Measurements from ENCODE around the gene EFR3B. TPM values are rescaled to one million over a fixed set of nuclear protein-coding genes. Genes with fewer than 3 reads are reported as not detected.
"Not testable (repeated sequence)": the region's sequence is repeated elsewhere in the genome, so short reads cannot be mapped to it uniquely, and the experiment has no call there.

EFR3B gene
- total RNA-seq, 1 donor from 2014 or later: 17.2 TPM

DNA sequence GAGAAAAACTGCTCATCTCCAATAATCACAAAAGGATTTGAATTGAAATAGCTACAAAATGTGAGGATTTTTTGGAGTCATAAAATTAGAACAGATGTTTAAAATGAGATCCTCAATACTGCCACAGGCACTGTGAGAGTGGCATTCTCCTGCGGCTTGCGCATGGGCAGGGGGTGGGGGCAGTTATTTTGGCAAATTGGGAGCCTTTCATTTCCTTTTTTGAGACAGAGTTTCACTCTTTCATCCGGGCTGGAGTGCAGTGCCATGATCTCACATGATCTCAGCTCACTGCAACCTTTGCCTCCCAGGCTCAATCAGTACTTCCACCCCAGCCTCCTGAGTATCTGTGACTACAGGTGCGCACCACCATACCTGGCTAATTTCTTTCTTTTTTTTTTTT lies 84.1 kb downstream of the EFR3B start:
- H3K4me2 ChIP-seq: no peak overlapping the region
- no peak overlapping the region for H3K9ac ChIP-seq
- H3K36me3 Mint-ChIP-seq: peaks cover 18% of the 10 kb centered on the region
- peaks cover 12% of the 10 kb centered on the region for H3F3A ChIP-seq (ENCODE audit: low read depth)
- no peak overlapping the region for H3K4me3 ChIP-seq
- H3K9me3 Mint-ChIP-seq: no peaks in the 10 kb centered on the region
- no peaks in the 10 kb centered on the region for H3K9me3 ChIP-seq (ENCODE audit: low read depth)
- peaks cover 4% of the 10 kb centered on the region for H4K20me1 ChIP-seq (ENCODE audit: low read depth)
- H3K27me3 ChIP-seq: peaks cover 2% of the 10 kb centered on the region
- no peak overlapping the region for H3K4me3 Mint-ChIP-seq
- no peak for DNase-seq (ENCODE audit: low spot score)
- no peak overlapping the region for H3K27ac Mint-ChIP-seq
- peaks cover 12% of the 10 kb centered on the region for H3K27me3 Mint-ChIP-seq (ENCODE audit: insufficient read depth, low read depth)
- H3K27ac ChIP-seq: no peak overlapping the region
- H2AFZ ChIP-seq (replicated peaks): no peak overlapping the region
- H3K4me1 Mint-ChIP-seq: peaks cover 3% of the 10 kb centered on the region
- H3K36me3 ChIP-seq: no peaks in the 10 kb centered on the region
- no peaks in the 10 kb centered on the region for H3K79me2 ChIP-seq (ENCODE audit: low read depth)
- H3K4me1 ChIP-seq: peaks cover 3% of the 10 kb centered on the region
- no peak for TF ChIP-seq EZH2phosphoT487 (IDR thresholded peaks at IDR 0.05)
- TF ChIP-seq EZH2 (IDR thresholded peaks at IDR 0.05): no peak
- TF ChIP-seq, protein P1, sequence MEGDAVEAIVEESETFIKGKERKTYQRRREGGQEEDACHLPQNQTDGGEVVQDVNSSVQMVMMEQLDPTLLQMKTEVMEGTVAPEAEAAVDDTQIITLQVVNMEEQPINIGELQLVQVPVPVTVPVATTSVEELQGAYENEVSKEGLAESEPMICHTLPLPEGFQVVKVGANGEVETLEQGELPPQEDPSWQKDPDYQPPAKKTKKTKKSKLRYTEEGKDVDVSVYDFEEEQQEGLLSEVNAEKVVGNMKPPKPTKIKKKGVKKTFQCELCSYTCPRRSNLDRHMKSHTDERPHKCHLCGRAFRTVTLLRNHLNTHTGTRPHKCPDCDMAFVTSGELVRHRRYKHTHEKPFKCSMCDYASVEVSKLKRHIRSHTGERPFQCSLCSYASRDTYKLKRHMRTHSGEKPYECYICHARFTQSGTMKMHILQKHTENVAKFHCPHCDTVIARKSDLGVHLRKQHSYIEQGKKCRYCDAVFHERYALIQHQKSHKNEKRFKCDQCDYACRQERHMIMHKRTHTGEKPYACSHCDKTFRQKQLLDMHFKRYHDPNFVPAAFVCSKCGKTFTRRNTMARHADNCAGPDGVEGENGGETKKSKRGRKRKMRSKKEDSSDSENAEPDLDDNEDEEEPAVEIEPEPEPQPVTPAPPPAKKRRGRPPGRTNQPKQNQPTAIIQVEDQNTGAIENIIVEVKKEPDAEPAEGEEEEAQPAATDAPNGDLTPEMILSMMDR (IDR thresholded peaks at IDR 0.05): no peak

DNA sequence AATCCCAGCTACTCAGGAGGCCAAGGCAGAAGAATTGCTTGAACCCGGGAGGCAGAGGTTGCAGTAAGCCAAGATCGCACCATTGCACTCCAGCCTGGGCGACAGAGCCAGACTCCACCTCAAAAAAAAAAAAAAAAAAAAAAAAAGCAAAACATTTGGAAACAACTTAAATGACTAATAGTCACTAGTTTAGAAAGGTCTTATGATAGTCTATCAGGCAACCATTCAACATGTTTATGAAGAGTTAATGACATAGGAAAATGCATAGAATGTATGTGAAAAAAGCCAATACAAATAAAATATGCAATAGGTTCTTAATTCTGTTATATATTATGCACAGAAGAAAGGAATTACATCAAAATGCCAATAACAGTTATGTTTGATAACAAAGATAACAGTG lies 85.2 kb downstream of the EFR3B start:
- H3K4me1 Mint-ChIP-seq; H4K20me1 ChIP-seq (ENCODE audit: low read depth); DNase-seq (ENCODE audit: low spot score); H3K4me3 Mint-ChIP-seq; H3K9ac ChIP-seq; H3K27ac Mint-ChIP-seq; H2AFZ ChIP-seq (replicated peaks); H3K4me3 ChIP-seq; H3K4me2 ChIP-seq; H3K9me3 Mint-ChIP-seq; H3K9me3 ChIP-seq (ENCODE audit: low read depth); H3K27ac ChIP-seq; H3K79me2 ChIP-seq (ENCODE audit: low read depth); H3K36me3 ChIP-seq; H3K27me3 ChIP-seq: not testable (repeated sequence)
- Mint-ChIP-seq H3K27me3 (ENCODE audit: insufficient read depth, low read depth) (peaks cover 10% of the 10 kb centered on the region), H3K36me3 (peaks cover 18% of the 10 kb centered on the region)
- H3K4me1 ChIP-seq: peaks cover 12% of the 10 kb centered on the region
- peaks cover 22% of the 10 kb centered on the region for H3F3A ChIP-seq (ENCODE audit: low read depth)

DNA sequence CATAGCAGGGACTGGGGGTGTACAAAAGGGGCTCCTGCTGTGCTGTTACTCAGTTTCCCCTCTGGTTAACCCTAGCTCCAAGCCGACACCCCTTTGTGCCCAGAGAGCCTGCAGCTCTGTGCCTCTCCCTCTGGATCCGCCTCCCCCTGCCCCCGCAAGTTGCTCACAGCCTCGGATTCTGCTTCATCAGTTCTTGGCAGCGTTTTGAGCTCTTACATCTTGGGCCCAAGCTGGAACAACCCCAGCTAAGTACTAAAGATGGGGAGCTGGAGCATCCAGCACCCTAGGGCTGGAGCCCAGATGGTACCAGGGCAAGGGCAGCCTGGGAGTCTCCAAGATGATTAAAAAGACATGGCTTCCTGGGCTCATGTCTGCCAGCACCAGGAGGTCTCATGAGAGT lies 85.8 kb downstream of the EFR3B start:
- peaks cover 4% of the 10 kb centered on the region for H4K20me1 ChIP-seq (ENCODE audit: low read depth)
- TF ChIP-seq, protein P1 (IDR thresholded peaks at IDR 0.05): no peak
- TF ChIP-seq EZH2 (IDR thresholded peaks at IDR 0.05) (no peak), EZH2phosphoT487 (IDR thresholded peaks at IDR 0.05) (no peak)
- peaks cover 8% of the 10 kb centered on the region for H3K27me3 Mint-ChIP-seq (ENCODE audit: insufficient read depth, low read depth)
- no peak overlapping the region for H3K27ac Mint-ChIP-seq
- no peak overlapping the region for H3K4me3 Mint-ChIP-seq
- H3K27me3 ChIP-seq: peaks cover 8% of the 10 kb centered on the region
- no peaks in the 10 kb centered on the region for H3K36me3 ChIP-seq
- H2AFZ ChIP-seq (replicated peaks): no peak overlapping the region
- no peaks in the 10 kb centered on the region for H3K79me2 ChIP-seq (ENCODE audit: low read depth)
- H3K27ac ChIP-seq: no peak overlapping the region
- H3K4me3 ChIP-seq: no peak overlapping the region
- H3F3A ChIP-seq (ENCODE audit: low read depth): peaks cover 27% of the 10 kb centered on the region
- H3K36me3 Mint-ChIP-seq: peaks cover 13% of the 10 kb centered on the region
- peaks cover 8% of the 10 kb centered on the region for H3K4me1 Mint-ChIP-seq
- no peak overlapping the region for H3K4me2 ChIP-seq
- H3K4me1 ChIP-seq: peaks cover 18% of the 10 kb centered on the region
- no peak overlapping the region for H3K9ac ChIP-seq
- DNase-seq (ENCODE audit: low spot score): no peak
- no peaks in the 10 kb centered on the region for H3K9me3 ChIP-seq (ENCODE audit: low read depth)
- no peaks in the 10 kb centered on the region for H3K9me3 Mint-ChIP-seq

DNA sequence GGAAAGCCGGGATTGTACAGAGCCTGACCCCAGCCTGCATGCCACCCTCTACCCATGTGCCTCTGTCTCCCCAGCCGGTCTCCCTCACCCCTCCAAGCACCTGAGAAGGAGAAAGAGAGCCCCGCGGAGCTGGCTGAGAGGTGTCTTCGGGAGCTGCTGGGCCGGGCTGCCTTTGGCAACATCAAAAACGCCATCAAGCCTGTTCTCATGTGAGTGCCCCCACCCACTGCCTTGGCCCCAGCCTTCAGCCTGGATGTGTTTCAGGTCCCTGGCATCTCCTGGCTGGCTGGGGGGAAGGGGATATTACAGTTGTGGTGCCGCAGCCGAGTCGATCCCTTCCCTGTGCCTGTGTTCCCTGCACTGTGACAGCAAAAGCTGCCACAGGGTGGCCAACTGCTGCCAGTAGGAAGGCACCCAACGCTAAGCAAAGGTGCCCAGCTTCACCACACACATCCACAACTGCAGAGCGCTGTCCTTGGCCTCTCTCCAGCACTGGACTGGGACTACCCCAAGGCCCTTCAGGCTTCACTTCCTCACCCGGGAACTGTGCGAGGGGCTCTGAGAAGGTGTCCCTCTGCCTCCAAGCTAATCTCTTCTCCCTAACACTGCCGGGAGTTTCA lies 88.1 kb downstream of the EFR3B start:
- Histone ChIP-seq H3K79me2 (ENCODE audit: low read depth) (no peaks in the 10 kb centered on the region), H3K27ac (no peak overlapping the region), H3K9me3 (ENCODE audit: low read depth) (no peaks in the 10 kb centered on the region), H4K20me1 (ENCODE audit: low read depth) (peaks cover 4% of the 10 kb centered on the region), H3K4me1 (peaks cover 22% of the 10 kb centered on the region), H3K9ac (no peak overlapping the region), H2AFZ (replicated peaks) (no peak overlapping the region), H3K4me2 (no peak overlapping the region), H3F3A (ENCODE audit: low read depth) (peaks cover 32% of the 10 kb centered on the region), H3K4me3 (no peak overlapping the region), H3K36me3 (no peaks in the 10 kb centered on the region), H3K27me3 (peaks cover 8% of the 10 kb centered on the region)
- Mint-ChIP-seq H3K4me3 (no peak overlapping the region), H3K9me3 (no peaks in the 10 kb centered on the region), H3K27me3 (ENCODE audit: insufficient read depth, low read depth) (peaks cover 8% of the 10 kb centered on the region), H3K36me3 (peaks cover 16% of the 10 kb centered on the region), H3K4me1 (peaks cover 8% of the 10 kb centered on the region), H3K27ac (no peak overlapping the region)
- TF ChIP-seq EZH2 (IDR thresholded peaks at IDR 0.05) (no peak), EZH2phosphoT487 (IDR thresholded peaks at IDR 0.05) (no peak)
- TF ChIP-seq, protein P1 (IDR thresholded peaks at IDR 0.05): no peak
- DNase-seq (ENCODE audit: low spot score): no peak

Data from neural progenitor cell (in vitro differentiated cells).